GM19468 (cell line): ENCODE results near the gene NUDT2.

Experiments used
- ATAC-seq: cut with Tn5 transposase; IDR thresholded peaks from one replicate; pipeline ENCODE4 v1.9.1; 2021; ENCODE audit warnings: mild to moderate bottlenecking, moderate library complexity, moderate number of reproducible peaks; ENCODE audit not compliant: unreplicated experiment; ENCODE audit errors: extremely low read depth

NUDT2 gene

DNA sequence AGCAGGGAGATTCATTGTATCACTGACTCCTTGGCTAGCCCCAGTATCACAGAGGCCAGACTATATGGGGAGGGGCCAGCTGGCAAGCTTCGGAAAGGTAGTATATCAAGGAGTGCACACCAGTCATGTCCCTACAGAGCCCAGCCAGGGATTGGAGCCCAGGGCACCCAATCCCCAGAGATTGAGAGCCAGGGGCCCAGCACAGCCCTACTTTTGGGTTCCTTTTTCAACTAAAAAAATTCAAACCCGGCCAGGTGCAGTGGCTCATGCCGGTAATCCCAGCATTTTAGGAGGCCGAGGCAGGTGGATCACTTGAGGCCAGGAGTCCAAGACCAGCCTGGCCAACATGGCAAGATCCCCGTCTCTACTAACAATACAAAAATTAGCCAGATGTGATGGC is 52.7 kb downstream of the NUDT2 start:
- no peak for ATAC-seq

- ATAC-seq: no peak
Measured at GRCh38 chr9:34382879-34383278, 53.5 kb downstream of the NUDT2 start.

GRCh38 chr9:34383904-34384303 is 54.5 kb downstream of the NUDT2 start:
- ATAC-seq: no peak

DNA sequence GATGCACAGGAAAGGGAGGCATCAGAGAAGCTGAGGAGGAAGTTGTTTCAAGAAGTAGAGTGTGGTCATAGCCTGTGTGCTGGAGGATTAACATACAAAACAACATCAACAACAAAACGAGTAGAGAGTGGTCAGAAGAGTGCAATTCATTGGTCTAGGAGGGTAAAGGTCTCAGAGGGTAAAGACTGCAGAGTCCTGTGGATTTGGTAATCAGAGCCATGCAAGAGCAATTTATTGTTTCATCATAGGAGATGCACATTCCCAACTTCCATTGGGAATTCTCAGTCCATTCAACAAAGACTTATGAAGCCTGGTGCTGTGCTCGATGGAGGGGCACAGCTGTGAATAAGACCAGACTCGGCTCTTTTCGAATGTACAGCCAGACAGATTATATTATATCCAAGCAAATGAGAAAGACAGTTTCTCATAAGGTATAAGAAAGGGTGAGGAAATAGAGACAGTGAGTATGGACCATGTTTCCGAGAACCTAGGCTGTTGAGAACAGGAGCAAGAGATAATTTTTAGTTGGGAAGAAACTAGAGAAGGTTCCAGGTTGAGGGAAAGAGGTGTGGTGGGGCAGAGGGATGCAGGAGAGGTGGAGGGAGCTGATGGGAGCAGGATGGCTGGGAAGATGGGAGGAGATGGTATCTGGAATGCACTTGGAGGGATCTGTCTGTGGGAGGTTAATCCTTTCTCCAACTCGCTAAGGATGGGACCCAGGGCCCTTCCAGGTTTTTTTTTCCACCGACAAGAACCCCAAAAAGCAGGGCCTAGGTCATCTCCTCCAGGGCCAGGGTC is 55.2 kb downstream of the NUDT2 start:
- ATAC-seq: no peak

DNA sequence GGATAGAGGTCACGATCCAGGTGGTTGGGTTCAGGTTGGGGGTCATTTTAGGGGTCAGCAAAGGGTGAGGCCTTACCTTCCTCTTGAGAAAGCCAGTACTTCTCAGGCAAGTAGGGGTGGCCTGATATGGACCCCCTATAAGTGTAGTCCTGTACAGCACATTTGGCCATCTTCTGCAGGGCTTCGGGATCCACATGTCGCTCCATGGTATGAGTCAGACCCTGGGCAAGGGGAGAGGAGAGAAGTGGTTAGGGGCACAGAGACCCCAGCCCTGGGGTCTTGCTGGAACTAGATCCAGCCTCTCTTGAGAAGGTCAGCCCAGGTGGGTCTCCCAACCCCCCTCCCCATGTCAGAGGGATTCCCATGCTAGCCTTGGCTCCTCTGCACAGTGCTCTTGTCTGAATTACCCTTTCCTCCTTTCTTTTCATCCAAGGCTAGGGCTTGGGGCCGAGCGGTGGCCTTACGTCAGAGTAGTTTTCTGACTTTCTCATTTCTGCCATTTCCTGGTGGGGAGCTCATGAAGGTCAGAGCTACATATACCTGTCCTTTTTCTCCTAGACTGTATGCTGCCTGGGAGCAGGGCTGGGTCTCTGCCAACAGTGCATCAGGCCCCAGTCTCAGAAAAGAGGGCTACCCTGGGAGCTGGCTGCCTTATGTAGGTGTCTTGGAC is 56.3 kb downstream of the NUDT2 start:
- no peak for ATAC-seq

- no peak for ATAC-seq
Measured at GRCh38 chr9:34386656-34387055, 57.3 kb downstream of the NUDT2 start.

- ATAC-seq: no peak
Measured at GRCh38 chr9:34387239-34387638, 57.9 kb downstream of the NUDT2 start.

GRCh38 chr9:34392511-34392910 is 63.1 kb downstream of the NUDT2 start:
- no peak for ATAC-seq
